Upper lobe of left lung (tissue), 4 donors: Measurements from ENCODE around the gene PAPOLG.

Source experiments
- CTCF ChIP-seq, 6 experiments: fragments of 450-650 bp in 4 of 6; fragments of 200-600 bp in 2 of 6; sonication (generic) in 2 of 6; IDR thresholded peaks; one replicate each; pipeline ENCODE4 v1.5.1; 2016 to 2019; ENCODE audit warnings: antibody characterized with exemption in 6 of 6
- POLR2AphosphoS5 ChIP-seq, 2 donors: sonication (generic); formaldehyde crosslinking; IDR thresholded peaks; one replicate each; pipeline ENCODE4 v1.5.1; 2017; ENCODE audit warnings: antibody characterized with exemption in 2 of 2

DNA sequence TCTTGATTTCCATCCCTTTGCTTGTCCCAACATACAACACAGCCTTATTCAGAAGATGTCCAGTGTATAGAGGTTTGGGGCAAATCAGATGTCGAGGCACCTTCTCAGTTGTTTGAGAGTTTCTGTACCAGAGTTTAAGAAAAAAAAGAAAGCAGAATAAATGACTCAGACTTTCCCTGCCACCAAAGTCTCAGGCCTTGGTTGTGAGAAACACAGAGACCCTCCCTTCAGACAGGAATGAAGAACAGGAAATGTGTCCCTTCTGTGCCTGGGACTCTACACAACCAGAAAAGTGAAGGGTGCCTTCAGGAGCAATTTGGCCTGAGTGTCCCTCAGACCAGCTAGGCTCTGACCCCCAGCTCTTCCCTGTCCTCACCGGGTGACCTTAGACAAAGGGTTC, 88.0 kb downstream of the PAPOLG start:
- TF ChIP-seq POLR2AphosphoS5 (IDR thresholded peaks at IDR 0.05) (no peak), CTCF (IDR thresholded peaks at IDR 0.05) (no peak)
